GOT3 (cell line): ENCODE data around the gene AKR1B1.

Experiments
- DNase-seq: peaks from one replicate; lab custom pipeline; 2025; ENCODE audit warnings: mixed read lengths; lab: John Stamatoyannopoulos, UW

AKR1B1 gene

GRCh38 chr7:134444198-134444960 is 14.5 kb downstream of the AKR1B1 start:
- no peak for DNase-seq

DNA sequence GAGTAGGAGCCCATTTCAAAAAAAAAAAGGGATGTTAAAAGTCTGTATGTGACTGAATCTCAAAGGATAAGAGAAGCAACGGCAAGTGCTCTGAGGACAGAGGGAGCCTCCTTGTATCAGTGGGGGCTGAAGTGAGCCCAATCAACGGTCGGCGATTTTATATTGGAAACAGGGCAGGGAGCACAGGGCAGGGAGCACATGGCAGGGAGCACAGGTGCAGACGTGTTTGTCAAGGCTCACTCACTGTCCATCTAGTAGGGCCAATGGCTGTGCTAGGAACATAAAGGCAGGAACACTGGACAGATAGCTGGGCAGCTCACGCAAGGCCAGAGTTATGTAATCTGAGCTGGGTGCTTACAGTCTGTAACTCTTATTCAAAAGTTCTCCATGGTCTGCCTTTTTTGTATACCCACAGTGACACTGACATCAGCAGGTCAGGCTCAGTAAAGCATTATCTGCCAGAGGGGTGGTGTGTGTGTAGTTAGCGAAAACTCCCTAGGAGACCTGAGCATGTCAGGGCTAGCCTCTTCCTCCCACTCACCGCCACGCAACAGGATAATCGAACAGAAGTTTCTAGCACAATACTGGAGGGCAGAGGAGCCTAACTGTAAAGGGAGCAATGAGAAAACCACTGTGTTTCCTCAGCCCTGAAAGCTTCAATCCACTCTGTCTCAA is 15.4 kb downstream of the AKR1B1 start:
- DNase-seq = no peak

DNA sequence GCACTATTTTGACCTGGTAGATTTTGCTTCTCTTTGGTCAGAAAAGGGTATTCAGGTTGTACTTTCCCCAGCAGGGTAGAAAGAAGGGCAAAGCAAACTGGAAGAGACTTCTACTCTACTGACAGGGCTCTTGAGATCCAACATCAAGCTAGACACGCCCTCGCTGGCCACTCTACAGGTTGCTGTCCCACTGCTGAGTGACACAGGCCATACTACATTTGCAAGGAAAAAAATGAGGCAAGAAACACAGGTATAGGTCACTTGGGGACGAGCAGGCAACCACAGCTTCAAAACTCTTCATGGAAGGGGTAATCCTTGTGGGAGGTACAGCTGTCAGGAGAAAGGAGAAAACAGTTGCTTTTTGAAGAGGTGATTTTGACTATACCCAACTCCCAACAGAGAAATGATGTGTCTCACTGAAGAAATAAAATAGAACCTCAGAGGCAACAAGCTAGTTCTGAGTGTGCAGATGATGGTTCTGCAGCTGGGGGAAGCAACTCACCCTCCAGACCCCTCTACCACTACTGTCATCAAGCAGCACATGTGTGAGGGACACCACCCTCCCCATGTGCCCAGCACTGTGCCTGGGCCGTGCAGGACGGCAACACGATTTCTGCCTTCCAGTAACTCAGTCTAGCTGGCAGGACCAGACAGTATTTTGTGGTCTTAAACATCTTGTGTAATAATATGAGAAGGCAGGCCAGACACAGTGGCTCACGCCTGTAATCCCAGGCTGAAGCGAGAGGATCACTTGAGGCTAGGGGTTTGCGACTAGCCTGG is 16.3 kb downstream of the AKR1B1 start:
- DNase-seq = no peak

DNA sequence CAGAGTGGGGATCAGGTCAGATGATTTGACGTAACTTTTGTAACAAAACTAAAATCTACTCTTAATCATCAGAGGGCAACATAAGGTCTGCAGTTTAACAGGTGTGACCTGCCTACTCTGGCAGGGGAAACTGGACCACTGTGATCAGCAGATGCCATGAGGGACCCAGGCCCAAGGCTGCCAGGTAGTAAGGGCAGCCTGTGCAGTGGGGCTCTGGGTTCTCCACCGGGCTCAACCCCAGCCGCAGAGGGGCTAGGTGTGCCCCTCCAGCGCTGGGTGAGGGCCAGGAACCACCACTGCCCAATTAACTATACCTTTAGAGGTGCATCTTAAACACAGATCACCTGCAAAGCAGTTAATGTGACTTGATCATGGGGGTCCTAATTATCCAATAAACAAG is 17.6 kb downstream of the AKR1B1 start:
- no peak for DNase-seq

DNA sequence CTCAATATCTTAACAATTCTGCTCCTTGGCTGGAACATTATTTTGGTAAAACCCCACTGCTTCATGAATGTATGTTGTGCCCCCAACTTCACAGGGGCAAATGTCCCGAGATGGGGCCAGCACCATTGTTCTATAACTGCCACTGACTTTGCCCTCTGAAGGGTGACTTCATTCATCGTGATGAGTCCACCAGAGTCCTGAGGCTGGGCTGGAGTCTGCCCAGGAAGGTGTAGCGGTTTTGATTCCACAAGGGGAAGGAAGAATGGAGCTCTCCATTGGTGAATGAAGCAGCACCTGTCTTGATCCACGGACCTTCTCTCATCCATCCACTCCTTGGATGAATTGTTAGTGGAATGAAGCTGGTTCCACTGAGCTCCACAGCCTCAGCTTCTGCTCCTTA is 18.4 kb downstream of the AKR1B1 start:
- DNase-seq = no peak

DNA sequence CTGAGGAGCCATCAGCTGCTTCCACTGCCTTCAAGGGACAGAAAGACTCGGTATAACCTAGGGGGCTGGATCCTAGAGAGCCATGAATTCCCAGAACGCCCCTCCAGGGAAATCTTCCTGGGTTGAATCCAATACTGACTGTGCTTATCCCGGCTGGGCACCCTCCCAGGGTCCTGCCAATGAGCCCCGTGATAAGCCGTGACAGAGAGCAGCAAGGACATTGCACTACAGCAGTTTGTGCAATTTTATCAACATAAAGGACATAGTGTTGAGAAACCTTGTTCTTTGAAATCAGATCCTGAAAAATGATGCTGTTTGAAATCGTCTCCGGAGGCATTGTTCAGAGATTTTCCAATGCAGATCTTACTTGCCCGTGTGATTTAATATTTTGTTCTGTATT is 18.8 kb downstream of the AKR1B1 start:
- no peak for DNase-seq

DNA sequence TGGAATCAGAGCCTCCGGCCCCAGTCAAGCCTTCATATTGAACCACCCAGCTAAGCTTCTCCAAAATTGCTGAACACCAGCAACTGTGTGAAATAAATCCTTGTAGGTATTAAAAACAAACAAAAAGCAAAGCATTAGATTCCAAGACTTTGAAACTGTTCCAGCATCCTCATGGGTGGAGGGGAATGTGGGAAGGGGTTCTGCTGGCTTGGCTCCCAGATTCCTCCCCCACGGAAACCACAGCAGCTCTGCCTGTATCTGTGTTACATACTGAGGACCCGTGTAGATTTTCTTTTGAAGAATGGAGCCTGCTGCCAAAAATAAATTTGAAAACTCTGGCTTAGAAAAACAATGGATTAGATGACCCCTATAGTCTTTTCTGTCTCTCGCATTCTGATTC is 20.0 kb downstream of the AKR1B1 start:
- no peak for DNase-seq

DNA sequence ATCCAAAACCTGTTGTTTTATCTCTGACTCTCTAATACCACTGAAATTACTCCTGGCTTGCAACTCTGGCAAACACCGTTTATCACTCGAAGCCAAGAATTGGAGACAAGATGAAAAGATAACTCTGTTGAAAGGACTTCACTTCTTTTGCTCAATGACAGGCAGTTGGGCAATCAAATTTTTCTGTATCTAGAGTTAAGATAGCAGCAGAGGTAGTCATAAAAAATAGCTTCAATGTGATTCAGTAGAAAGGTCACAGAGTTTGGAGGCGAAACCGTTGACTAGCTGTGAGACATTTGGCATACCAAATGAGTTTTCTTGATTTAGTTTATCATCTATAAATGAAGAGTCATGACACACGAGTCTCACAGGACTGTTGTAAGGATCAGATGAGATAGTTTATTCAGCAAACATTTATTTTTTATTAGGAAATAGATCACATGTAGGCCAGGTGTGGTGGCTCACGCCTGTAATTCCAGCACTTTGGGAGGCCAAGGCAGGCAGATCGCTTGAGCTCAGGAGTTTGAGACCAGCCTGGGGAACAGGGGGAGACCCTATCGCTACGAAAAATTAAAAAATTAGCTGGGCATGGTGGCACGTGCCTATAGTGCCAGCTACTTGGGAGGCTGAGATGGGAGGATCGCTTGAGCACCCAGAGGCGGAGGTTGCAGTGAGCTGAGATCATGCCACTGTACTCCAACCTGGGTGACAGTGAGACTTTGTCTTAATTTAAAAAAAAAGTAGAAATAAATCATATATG is 23.6 kb downstream of the AKR1B1 start:
- no peak for DNase-seq

GRCh38 chr7:134434701-134435100 is 24.2 kb downstream of the AKR1B1 start:
- DNase-seq = no peak

GRCh38 chr7:134433430-134433829 is 25.5 kb downstream of the AKR1B1 start:
- no peak for DNase-seq

DNA sequence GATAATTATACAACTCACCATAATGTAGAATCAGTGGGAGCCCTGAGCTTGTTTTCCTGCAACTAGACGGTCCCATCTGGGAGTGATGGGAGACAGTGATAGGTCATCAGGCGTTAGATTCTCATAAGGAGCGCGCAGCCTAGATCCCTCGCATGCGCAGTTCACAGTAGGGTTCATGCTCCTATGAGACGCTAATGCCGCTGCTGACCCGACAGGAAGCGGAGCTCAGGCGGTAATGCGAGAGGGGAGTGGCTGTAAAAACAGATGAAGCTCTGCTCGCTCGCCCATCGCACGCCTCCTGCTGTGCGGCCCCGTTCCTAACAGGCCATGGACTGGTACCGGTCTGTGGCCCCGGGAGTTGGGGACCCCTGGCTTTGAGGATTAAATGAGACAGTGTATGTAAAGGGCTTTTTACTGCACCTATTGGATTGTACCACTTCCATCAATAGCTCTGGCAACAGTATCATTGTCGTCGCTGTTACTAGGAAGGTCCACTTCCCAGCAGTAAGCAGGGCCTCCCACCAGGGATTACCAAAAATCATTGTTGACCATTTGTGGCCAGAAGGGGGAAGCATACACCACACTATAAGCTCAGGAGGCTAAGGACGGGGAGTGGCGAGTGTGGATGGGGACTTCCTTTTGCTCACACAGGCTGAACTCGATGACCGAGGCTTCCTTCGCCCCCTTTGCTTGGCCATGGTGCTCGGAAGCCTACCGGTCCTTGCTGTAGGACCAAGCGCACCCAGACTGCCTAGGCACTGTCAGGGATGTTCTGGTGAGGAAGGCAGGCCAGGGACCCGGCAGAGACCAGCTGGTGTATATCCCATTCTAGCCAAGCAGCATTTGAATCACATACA is 26.4 kb downstream of the AKR1B1 start:
- DNase-seq = peak; percentile 72

- no peak for DNase-seq
These were observed 27.1 kb downstream of the AKR1B1 start for GRCh38 chr7:134431815-134432214.

DNA sequence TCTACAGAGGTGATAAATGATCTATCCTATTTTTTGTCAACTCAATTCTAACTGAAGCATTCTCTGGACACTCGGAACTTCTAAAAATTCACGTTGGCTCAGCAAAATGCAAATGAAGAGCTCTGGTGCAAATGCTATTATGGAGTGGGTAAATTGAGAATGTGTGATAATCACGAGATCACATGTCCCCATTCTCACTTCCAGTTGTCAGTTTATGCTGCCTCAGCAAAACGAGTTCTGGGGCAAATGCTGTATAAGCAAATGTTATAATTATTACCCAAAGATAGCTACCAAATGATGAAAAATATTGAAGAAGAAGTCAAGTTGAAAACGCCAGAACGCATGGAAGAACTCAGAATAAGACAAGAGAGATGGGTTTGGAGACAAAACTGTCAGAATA is 29.4 kb downstream of the AKR1B1 start:
- DNase-seq = no peak

DNA sequence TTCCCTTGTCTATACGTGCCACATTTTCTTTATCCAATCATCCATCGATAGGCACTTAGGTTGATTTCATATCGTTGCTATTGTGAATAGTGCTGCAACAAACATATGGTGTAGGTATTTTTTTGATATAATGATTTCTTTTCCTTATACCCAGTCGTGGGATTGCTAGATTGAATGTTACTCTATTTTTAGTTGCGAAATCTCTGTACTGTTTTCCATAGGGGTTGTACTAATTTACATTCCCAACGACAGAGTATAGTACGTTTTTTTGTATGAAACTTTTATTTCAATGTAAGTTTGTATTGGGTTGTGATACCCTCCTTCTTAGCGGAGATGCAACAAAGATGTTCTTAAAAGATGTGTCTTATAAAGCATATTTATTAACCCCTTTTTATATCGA is 30.0 kb downstream of the AKR1B1 start:
- no peak for DNase-seq

DNA sequence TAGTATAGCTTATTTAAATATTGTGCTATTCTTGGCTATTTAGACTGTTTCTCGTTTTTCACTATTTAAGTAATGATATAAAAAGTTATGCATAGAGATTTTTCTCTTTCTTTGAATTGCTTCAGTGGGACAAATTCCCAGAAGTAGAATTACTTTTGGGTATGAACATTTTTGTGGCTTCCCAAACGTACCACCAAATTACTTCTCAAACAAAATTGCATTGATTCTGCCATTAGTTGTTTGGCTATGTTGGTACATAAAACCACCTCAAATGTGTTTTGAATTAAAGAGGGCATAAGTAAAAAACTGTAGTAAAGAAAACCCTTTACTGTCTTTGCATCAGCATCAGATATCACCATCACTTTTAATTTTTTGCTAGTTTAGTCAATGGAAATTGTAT is 31.0 kb downstream of the AKR1B1 start:
- no peak for DNase-seq

DNA sequence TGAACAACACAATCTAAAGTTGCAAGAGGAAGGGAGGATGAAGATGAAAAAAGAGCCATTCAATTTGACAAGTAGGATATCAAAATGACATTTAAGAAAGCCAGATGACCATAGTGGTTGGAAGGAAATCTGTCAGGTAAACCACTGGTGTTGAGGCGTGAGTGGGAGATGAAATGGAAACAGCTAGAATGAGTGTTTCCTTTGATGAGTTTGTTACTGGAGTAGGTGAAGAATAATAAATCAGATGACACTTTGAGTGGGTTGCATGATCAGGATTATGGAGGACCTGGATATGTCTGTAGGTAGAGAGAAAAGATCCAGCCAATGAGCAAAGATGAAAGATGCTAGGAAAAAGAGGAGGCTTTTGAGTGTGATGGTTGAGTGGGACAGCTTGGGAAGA is 33.1 kb downstream of the AKR1B1 start:
- no peak for DNase-seq

DNA sequence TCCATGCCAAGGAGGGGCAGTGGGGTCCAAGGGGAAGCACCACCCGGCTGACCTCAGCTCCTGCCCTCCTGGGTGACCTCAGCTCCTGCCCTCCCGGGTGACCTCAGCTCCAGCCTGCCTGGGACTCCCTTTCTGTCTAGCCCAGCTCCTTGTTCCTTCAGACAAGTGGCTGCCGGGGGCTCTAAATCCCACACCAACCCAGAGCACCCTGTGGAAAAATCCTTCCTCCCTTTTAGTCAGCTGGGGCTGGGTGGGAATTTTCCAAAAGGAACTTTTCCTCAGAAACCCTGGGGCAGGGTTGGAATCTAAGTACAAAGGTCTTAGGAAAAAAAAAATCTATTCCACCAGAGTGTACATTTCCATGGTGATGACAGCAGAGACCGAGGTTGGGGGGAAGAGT is 36.3 kb downstream of the AKR1B1 start:
- no peak for DNase-seq

DNA sequence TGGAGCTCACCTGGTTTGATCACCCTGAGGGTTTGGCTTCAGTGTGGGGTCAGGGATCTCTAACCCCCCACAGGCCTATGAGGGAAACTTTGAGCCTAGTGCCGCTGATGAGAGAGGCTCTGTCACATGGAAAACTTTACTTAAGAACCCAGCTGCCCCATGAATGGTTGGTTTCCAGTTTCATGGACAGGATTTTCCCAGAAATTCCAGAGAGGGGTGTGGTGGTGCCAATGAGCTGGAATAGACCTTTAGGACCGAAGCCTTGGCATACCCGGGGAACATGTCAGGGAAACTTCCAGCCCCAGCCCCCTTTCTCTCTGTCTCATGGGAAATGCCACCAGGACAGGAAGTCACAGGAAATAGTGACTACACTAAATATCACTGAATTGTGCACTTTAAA is 36.9 kb downstream of the AKR1B1 start:
- no peak for DNase-seq

DNA sequence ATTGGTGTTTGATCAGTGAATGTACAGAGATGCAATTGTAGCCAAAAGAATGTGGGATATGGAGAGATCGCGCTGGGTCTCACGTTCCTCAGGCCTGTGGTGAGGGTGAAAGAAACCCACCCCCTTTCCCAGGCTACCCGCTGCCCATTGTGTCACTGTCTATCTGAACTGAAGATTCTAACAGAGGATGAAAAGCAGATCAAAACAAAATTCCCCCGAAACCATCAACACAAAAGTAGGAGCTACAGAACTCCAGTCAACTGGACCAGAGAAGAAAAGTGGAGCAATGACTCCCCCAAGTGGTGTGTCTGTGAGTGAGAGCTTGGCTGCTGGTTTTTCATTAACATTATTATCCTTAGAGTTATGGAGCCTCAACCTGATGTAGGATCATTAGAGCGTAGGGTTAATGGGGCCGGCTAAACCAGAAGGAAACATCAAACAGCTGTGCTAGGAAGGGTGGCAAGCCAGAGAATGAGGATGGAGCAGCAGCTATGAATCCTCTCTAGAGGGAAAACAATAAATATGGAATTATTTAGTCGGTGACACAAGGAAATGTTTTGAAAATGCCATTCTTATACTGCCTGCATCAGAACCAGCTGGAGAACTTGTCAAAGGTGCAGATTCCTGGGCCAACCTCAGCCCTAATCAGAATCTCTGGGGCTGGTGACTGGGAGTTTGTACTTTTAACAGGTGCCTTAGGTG is 38.3 kb downstream of the AKR1B1 start:
- no peak for DNase-seq

- DNase-seq = no peak
These were observed 39.0 kb downstream of the AKR1B1 start for GRCh38 chr7:134419875-134420274.

DNA sequence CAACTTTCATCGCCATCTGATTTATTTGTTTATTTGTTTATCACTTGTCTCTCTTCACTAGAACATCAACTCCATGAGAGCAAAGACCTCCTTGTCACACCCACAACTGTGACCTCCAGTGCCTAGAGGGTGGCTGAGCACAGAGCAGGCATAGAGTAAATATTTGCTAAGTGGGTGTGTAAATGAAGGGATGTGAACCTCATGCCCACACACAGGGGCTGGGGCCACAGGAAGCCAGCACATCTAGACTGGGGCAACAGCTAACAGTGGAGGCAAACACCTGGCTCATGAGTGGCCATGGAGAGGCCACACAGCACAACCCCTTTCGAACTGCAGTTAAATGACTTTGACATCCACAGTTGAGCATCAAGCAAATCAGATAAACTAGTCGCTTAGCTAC is 39.8 kb downstream of the AKR1B1 start:
- DNase-seq = no peak
